Measurements from ENCODE around the gene NAA15. TPM values are rescaled to one million over a fixed set of nuclear protein-coding genes. Genes with fewer than 3 reads are reported as not detected.

Gene NAA15
- total and polyA plus RNA-seq, 3 experiments from 2014 or later, result 47.0 to 122 (median 116) TPM

DNA sequence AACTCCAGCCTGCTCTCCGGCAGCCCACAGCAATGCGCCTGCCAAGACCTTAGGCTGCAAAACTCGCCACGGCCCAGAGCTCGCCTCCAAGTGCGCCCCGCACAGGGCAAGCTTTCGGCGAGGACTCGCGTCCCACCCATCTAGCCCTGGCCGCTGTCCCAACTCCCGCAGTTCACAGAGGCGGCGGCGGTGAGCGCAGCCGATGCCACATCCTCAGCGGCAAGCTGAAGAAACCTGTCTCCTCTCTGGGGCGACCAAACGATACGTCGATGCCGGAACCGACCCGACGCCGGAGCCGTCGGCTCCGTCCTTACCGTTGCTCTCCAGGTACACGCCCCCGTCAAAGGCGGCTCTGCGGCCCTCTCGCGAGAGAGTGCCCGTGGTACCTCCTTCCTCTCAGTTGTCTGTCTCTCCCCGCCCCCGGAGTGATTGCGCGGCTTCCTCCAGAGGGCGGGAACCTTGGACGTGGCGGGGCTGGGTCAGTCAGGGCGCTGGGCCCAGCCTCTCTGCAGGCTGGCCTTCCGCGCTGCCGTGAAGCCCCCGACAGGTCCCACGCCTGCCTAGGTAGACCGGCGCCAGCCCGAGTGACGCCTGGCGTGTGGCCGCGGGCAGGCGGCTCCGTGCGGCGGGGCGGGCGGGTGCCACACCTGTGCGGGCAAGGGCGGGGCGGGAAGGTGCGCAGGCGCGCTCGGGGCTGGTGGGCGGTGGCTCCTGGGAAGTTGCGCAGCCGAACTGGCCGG, 152.2 kb downstream of the NAA15 start:
- Mint-ChIP-seq H3K27ac (peak overlapping the region; percentile 98 to 99 (median 99)), H3K36me3 (peaks cover 0 to 14% (median 0%) of the 10 kb centered on the region in 3 donors), H3K9me3 (no peaks in the 10 kb centered on the region), H3K4me1 (peaks cover 61 to 65% (median 61%) of the 10 kb centered on the region in 3 donors), H3K4me3 (peak overlapping the region; percentile 87 to 99 (median 96)), H3K27me3 (peaks cover 0 to 2% of the 10 kb centered on the region in 2 donors)
- DNase-seq, result peak; percentile 94 to 98 (median 97)
- no peaks in the 10 kb centered on the region for H3K9me3 ChIP-seq (ENCODE audit: low read length)
- POLR2A ChIA-PET, result interaction anchor here (0.8 to 2.5 kb wide), 5 partner anchors 103 to 920 kb away, joined by 3 to 31 read pairs (median 9); partner anchors contain the start of genes NAA15, NDUFC1, SCOC and SETD7
- no peaks in the 10 kb centered on the region for H3K36me3 ChIP-seq (ENCODE audit: insufficient read depth, low read length)
- H3K27me3 ChIP-seq (ENCODE audit: insufficient read depth, low read length, poor library complexity, severe bottlenecking), result no peaks in the 10 kb centered on the region
- peak overlapping the region; percentile 96 for H3K27ac ChIP-seq (ENCODE audit: low read depth, low read length)
- CTCF ChIA-PET, result interaction anchor here (0.7 to 2.0 kb wide), 12 partner anchors 9 to 423 kb away, joined by 3 to 7 read pairs (median 4); partner anchors contain the start of gene SETD7
- peak overlapping the region; percentile 92 for H3K4me3 ChIP-seq (ENCODE audit: low read length)
- peaks cover 51% of the 10 kb centered on the region for H3K4me1 ChIP-seq (ENCODE audit: insufficient read depth, low read length)

DNA sequence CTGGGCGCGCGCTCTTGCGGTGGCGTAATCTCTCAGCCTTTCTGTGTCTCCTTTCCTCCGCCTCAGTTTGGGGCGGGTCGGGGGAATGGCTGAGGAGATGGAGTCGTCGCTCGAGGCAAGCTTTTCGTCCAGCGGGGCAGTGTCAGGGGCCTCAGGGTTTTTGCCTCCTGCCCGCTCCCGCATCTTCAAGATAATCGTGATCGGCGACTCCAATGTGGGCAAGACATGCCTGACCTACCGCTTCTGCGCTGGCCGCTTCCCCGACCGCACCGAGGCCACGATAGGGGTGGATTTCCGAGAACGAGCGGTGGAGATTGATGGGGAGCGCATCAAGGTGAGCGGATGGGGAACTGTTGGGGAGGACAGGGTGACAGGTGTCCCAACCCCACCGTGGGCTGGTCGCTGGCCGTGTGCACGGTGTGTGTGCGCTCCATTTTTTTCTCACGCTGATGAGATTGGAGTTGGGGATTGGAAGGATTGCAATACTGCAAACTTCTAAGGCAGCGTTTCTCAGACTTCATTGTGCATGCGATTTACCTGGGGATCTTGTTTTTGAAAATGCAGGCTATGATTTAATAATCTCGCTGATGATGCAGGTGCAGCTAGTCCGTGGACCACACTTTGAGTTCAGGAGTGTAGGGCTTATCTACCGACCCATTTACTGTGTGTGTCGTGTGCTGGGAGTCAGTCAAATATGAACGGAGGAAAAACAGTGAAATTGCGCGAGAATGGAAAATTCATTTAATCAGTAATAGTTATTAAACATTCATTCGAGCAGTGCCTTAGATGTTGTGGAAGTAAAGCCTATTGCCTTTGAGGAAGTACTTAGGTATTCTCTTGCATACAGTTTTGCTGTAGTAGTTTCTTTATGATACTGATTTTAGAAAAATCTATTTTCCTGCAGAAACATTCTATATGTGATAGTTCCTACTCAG, 153.1 kb downstream of the NAA15 start, which contains the start of gene RAB33B:
RAB33B (plus strand) TSS at position 11 of the 935 bp plus-strand sequence; CDS start at position 86, 75 bp downstream.
- peaks cover 53% of the 10 kb centered on the region for H3K4me1 ChIP-seq (ENCODE audit: insufficient read depth, low read length)
- peaks cover 0 to 2% of the 10 kb centered on the region in 2 donors for H3K27me3 Mint-ChIP-seq
- H3K4me3 Mint-ChIP-seq, result peak within 1 kb of the TSS; percentile 87 to 99 (median 96)
- no peaks in the 10 kb centered on the region for H3K36me3 ChIP-seq (ENCODE audit: insufficient read depth, low read length)
- H3K9me3 Mint-ChIP-seq, result no peaks in the 10 kb centered on the region
- no peaks in the 10 kb centered on the region for H3K9me3 ChIP-seq (ENCODE audit: low read length)
- H3K27ac Mint-ChIP-seq, result peak within 1 kb of the TSS; percentile 98 to 99 (median 99)
- H3K4me1 Mint-ChIP-seq, result peaks cover 70 to 73% (median 70%) of the 10 kb centered on the region in 3 donors
- ChIA-PET POLR2A (interaction anchor here (0.6 to 2.5 kb wide), 2 partner anchors 102 to 164 kb away, joined by 3 to 31 read pairs; partner anchors contain the start of gene SETD7), CTCF (interaction anchor here (1.2 to 2.0 kb wide), 3 partner anchors 9 to 106 kb away, joined by 3 to 7 read pairs (median 6); no protein-coding TSS in a partner anchor)
- peak within 1 kb of the TSS; percentile 96 for H3K27ac ChIP-seq (ENCODE audit: low read depth, low read length)
- H3K27me3 ChIP-seq (ENCODE audit: insufficient read depth, low read length, poor library complexity, severe bottlenecking), result no peaks in the 10 kb centered on the region
- peaks cover 0 to 17% (median 0%) of the 10 kb centered on the region in 3 donors for H3K36me3 Mint-ChIP-seq
- H3K4me3 ChIP-seq (ENCODE audit: low read length), result peak within 1 kb of the TSS; percentile 92
- DNase-seq, result no peak

DNA sequence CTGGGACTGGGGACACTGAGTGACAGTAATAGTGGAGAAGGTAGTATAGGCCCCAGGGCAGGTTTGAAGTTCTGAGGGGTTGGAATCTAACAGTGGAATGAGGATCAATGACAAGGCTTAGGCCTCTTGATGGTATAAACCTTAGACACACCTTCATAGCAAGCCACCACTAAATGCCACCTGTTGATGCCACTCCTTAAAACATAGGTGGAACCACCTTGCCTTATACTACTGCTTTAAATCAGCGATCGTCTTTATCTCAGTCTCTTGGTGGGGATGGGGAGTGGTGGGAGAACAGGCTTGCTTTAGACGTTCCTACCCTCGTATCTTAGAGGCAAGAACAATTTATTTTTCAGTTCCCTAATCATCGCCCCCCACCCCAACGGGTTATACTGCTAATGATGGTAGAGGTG, 153.8 kb downstream of the NAA15 start:
- H3K9me3 ChIP-seq (ENCODE audit: low read length), result no peaks in the 10 kb centered on the region
- no peaks in the 10 kb centered on the region for H3K36me3 ChIP-seq (ENCODE audit: insufficient read depth, low read length)
- CTCF ChIA-PET, result no interaction called here
- peak overlapping the region; percentile 87 to 99 (median 96) for H3K4me3 Mint-ChIP-seq
- H3K27ac Mint-ChIP-seq, result peak overlapping the region; percentile 72 to 99 (median 96)
- POLR2A ChIA-PET, result interaction anchor here (2.5 kb wide), 1 partner anchor 101 kb away, joined by 31 read pairs; the partner anchor contains the start of gene SETD7
- H3K36me3 Mint-ChIP-seq, result peaks cover 0 to 22% (median 4%) of the 10 kb centered on the region in 3 donors
- H3K4me3 ChIP-seq (ENCODE audit: low read length), result peak overlapping the region; percentile 92
- peaks cover 0 to 2% of the 10 kb centered on the region in 2 donors for H3K27me3 Mint-ChIP-seq
- peaks cover 76 to 77% (median 76%) of the 10 kb centered on the region in 3 donors for H3K4me1 Mint-ChIP-seq
- no peak overlapping the region for H3K27ac ChIP-seq (ENCODE audit: low read depth, low read length)
- no peaks in the 10 kb centered on the region for H3K9me3 Mint-ChIP-seq
- no peaks in the 10 kb centered on the region for H3K27me3 ChIP-seq (ENCODE audit: insufficient read depth, low read length, poor library complexity, severe bottlenecking)
- DNase-seq, result no peak
- peaks cover 53% of the 10 kb centered on the region for H3K4me1 ChIP-seq (ENCODE audit: insufficient read depth, low read length)

DNA sequence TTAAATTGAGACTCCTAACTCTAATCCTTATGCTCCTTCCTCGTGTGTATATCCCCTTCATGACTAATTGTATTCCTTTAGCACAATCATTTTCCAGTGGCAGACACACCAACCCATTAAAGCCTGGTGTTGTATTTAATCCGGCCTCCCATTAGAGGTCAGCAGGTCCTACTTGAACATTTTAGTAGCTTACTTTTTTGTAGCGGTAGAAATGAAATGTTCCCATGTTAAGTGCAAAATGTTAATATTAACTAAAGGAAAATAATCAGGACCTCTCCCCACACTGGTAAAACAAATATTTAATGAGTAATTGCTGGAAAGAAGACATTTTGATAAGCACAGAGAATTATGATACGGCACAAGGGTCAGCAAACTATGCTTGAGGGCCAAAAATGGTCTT, 156.0 kb downstream of the NAA15 start:
- H3K36me3 Mint-ChIP-seq, result peaks cover 0 to 31% (median 5%) of the 10 kb centered on the region in 3 donors
- Histone ChIP-seq H3K9me3 (ENCODE audit: low read length) (no peaks in the 10 kb centered on the region), H3K4me1 (ENCODE audit: insufficient read depth, low read length) (peaks cover 48% of the 10 kb centered on the region), H3K27me3 (ENCODE audit: insufficient read depth, low read length, poor library complexity, severe bottlenecking) (no peaks in the 10 kb centered on the region), H3K27ac (ENCODE audit: low read depth, low read length) (no peak overlapping the region), H3K4me3 (ENCODE audit: low read length) (no peak overlapping the region), H3K36me3 (ENCODE audit: insufficient read depth, low read length) (no peaks in the 10 kb centered on the region)
- ChIA-PET POLR2A (interaction anchor here (1.0 kb wide), 1 partner anchor 156 kb away, joined by 3 read pairs; the partner anchor contains the start of gene NAA15), CTCF (no interaction called here)
- peaks cover 72 to 82% (median 79%) of the 10 kb centered on the region in 3 donors for H3K4me1 Mint-ChIP-seq
- peak overlapping the region in 3 of 8 donors; percentile 10 to 70 (median 34) for H3K27ac Mint-ChIP-seq
- peaks cover 0 to 2% of the 10 kb centered on the region in 2 donors for H3K27me3 Mint-ChIP-seq
- no peak for DNase-seq
- H3K4me3 Mint-ChIP-seq, result peak overlapping the region in 2 of 7 donors; percentile 25 to 82
- no peaks in the 10 kb centered on the region for H3K9me3 Mint-ChIP-seq

DNA sequence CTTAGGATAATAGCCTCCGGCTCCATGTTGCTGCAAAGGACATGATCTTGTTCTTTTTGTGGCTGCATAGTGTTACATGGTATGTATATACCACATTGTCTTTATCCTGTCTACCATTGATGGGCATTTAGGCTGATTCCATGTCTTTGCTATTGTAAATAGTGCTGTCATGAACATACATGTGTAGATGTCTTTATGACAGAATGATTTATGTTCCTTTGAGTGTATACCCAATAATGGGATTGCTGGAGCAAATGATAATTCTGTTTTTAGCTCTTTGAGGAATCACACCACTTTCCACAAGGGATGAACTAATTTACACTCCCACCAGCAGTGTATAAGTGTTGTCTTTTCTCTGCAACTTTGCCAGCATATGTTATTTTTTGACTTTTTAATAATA, 157.2 kb downstream of the NAA15 start:
- H3K36me3 Mint-ChIP-seq, result peaks cover 0 to 31% (median 8%) of the 10 kb centered on the region in 3 donors
- H3K4me1 Mint-ChIP-seq, result peaks cover 65 to 77% (median 76%) of the 10 kb centered on the region in 3 donors
- peak overlapping the region in 4 of 7 donors; percentile 2 to 82 (median 43) for H3K4me3 Mint-ChIP-seq
- no peaks in the 10 kb centered on the region for H3K27me3 Mint-ChIP-seq
- peak overlapping the region in 3 of 8 donors; percentile 13 to 70 (median 54) for H3K27ac Mint-ChIP-seq
- H3K27ac ChIP-seq (ENCODE audit: low read depth, low read length), result no peak overlapping the region
- H3K4me3 ChIP-seq (ENCODE audit: low read length), result no peak overlapping the region
- peaks cover 42% of the 10 kb centered on the region for H3K4me1 ChIP-seq (ENCODE audit: insufficient read depth, low read length)
- ChIA-PET CTCF (interaction anchor here (1.0 kb wide), 1 partner anchor 99 kb away, joined by 3 read pairs; no protein-coding TSS in a partner anchor), POLR2A (no interaction called here)
- H3K9me3 ChIP-seq (ENCODE audit: low read length), result no peaks in the 10 kb centered on the region
- H3K27me3 ChIP-seq (ENCODE audit: insufficient read depth, low read length, poor library complexity, severe bottlenecking), result no peaks in the 10 kb centered on the region
- no peak for DNase-seq
- no peaks in the 10 kb centered on the region for H3K36me3 ChIP-seq (ENCODE audit: insufficient read depth, low read length)
- no peaks in the 10 kb centered on the region for H3K9me3 Mint-ChIP-seq

DNA sequence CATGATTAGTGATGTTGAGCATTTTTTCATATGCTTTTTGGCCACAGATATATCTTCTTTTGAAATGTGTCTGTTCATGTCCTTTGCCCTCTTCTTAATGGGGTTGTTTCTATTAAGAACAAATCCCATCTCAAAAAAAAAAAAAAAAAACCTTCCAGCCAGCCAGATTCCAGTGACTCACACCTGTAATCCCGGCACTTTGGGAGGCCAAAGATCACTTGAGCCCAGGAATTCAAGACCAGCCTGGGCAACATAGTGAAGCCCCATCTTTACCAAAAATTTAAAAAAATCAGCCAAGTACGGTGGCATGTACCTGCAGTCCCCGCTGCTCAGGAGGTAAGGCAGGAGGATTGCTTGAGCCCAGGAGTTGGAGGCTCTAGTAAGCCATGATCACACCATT, 157.7 kb downstream of the NAA15 start:
- H3K9me3 Mint-ChIP-seq, result no peaks in the 10 kb centered on the region
- H3K36me3 Mint-ChIP-seq, result peaks cover 1 to 31% (median 11%) of the 10 kb centered on the region in 3 donors
- Histone ChIP-seq H3K9me3 (ENCODE audit: low read length) (no peaks in the 10 kb centered on the region), H3K4me1 (ENCODE audit: insufficient read depth, low read length) (peaks cover 42% of the 10 kb centered on the region), H3K27me3 (ENCODE audit: insufficient read depth, low read length, poor library complexity, severe bottlenecking) (no peaks in the 10 kb centered on the region), H3K36me3 (ENCODE audit: insufficient read depth, low read length) (no peaks in the 10 kb centered on the region), H3K27ac (ENCODE audit: low read depth, low read length) (no peak overlapping the region), H3K4me3 (ENCODE audit: low read length) (no peak overlapping the region)
- peak overlapping the region in 2 of 8 donors; percentile 13 to 70 for H3K27ac Mint-ChIP-seq
- H3K4me1 Mint-ChIP-seq, result peaks cover 69 to 79% (median 76%) of the 10 kb centered on the region in 3 donors
- ChIA-PET CTCF (interaction anchor here (1.0 kb wide), 1 partner anchor 98 kb away, joined by 3 read pairs; no protein-coding TSS in a partner anchor), POLR2A (no interaction called here)
- DNase-seq, result no peak
- H3K27me3 Mint-ChIP-seq, result no peaks in the 10 kb centered on the region
- peak overlapping the region in 1 of 7 donors; percentile 82 for H3K4me3 Mint-ChIP-seq

DNA sequence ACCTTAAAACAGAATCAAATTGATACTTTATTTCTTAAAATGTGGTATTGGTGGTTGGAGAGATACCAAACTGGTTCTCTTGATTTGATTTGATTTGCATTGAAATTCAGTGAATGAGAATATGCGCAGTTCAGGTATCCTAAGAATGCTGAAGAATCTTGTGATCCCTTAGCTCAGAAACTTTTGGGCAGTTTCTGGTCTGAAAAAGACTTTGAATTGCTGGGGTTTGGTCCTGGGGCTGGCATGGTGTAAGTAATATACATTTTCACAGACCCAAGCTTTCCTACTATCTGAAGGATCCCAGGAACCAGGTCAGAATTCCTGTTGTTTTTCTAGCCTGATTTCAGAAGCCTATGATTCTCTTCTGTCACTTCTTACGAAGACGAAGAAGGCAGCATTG, 159.3 kb downstream of the NAA15 start:
- CTCF ChIA-PET, result interaction anchor here (1.4 kb wide), 1 partner anchor 71 kb away, joined by 4 read pairs; no protein-coding TSS in a partner anchor
- no peak overlapping the region for H3K27ac ChIP-seq (ENCODE audit: low read depth, low read length)
- H3K4me1 ChIP-seq (ENCODE audit: insufficient read depth, low read length), result peaks cover 30% of the 10 kb centered on the region
- peak overlapping the region in 1 of 8 donors; percentile 58 for H3K27ac Mint-ChIP-seq
- no peak overlapping the region for H3K4me3 Mint-ChIP-seq
- peaks cover 56 to 69% (median 61%) of the 10 kb centered on the region in 3 donors for H3K4me1 Mint-ChIP-seq
- H3K9me3 ChIP-seq (ENCODE audit: low read length), result no peaks in the 10 kb centered on the region
- H3K9me3 Mint-ChIP-seq, result no peaks in the 10 kb centered on the region
- H3K36me3 Mint-ChIP-seq, result peaks cover 10 to 29% (median 11%) of the 10 kb centered on the region in 3 donors
- no peaks in the 10 kb centered on the region for H3K36me3 ChIP-seq (ENCODE audit: insufficient read depth, low read length)
- no peaks in the 10 kb centered on the region for H3K27me3 Mint-ChIP-seq
- no peaks in the 10 kb centered on the region for H3K27me3 ChIP-seq (ENCODE audit: insufficient read depth, low read length, poor library complexity, severe bottlenecking)
- DNase-seq, result no peak
- no peak overlapping the region for H3K4me3 ChIP-seq (ENCODE audit: low read length)
- POLR2A ChIA-PET, result no interaction called here
